GM21723 (cell line): ENCODE results near the gene FKBP3.

ENCODE experiments used
- ATAC-seq: cut with Tn5 transposase; IDR thresholded peaks from one replicate; pipeline ENCODE4 v1.9.1; 2021; ENCODE audit warnings: mild to moderate bottlenecking, moderate library complexity; ENCODE audit not compliant: unreplicated experiment

Gene FKBP3

DNA sequence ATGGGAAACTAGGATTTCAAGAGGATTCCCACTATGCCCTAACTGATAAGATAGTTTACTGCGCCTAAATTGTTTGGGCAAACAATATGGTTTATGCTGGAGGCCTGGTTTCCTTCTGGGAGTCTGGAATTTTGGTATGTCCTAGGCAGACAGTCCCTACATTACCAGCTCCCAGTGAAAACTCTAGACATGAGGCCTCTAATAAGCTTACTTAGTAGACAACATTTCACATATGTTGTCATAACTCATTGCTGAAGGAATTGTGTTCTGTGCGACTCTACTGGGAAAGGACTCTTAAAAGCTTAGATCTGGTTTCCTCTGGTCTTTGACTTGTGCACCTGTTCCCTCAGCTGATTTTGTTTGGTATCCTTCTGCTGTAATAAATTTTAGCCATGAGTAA, 68.3 kb downstream of the FKBP3 start:
- no peak for ATAC-seq
